CD4-positive, alpha-beta T cell treated with Interferon alpha-2 for 1 hour (primary cell): ENCODE measurements around the gene ZNF217.
"Not testable (repeated sequence)": the region's sequence is repeated elsewhere in the genome, so short reads cannot be mapped to it uniquely, and the experiment has no call there.

Source experiments
- DNase-seq, 2 donors: peaks; one replicate each; pipeline ENCODE4 v3.0.0-alpha.2; 2020 to 2022

ZNF217 gene

GRCh38 chr20:53621482-53622246, 28.0 kb upstream of the ZNF217 start:
- DNase-seq, result no peak

GRCh38 chr20:53618490-53619000, 24.9 kb upstream of the ZNF217 start:
- DNase-seq, result not testable (repeated sequence)

GRCh38 chr20:53617791-53618489, 24.3 kb upstream of the ZNF217 start:
- no peak for DNase-seq

- DNase-seq, result not testable (repeated sequence)
Measured at GRCh38 chr20:53616489-53616888, 22.9 kb upstream of the ZNF217 start.

GRCh38 chr20:53613748-53614147, 20.1 kb upstream of the ZNF217 start:
- no peak for DNase-seq

GRCh38 chr20:53612289-53612688, 18.6 kb upstream of the ZNF217 start:
- DNase-seq, result not testable (repeated sequence)

- DNase-seq, result peak in 1 of 2 donors; percentile 4
Measured at GRCh38 chr20:53611449-53611894, 17.8 kb upstream of the ZNF217 start.

- peak; percentile 79 to 85 for DNase-seq
Measured at GRCh38 chr20:53609491-53610445, 16.1 kb upstream of the ZNF217 start.

GRCh38 chr20:53608456-53609452, 15.1 kb upstream of the ZNF217 start:
- peak; percentile 16 to 67 for DNase-seq

GRCh38 chr20:53608071-53608455, 14.4 kb upstream of the ZNF217 start:
- DNase-seq, result no peak

- no peak for DNase-seq
Measured at GRCh38 chr20:53606364-53606985, 12.8 kb upstream of the ZNF217 start.

GRCh38 chr20:53605401-53605800, 11.8 kb upstream of the ZNF217 start:
- DNase-seq, result not testable (repeated sequence)

GRCh38 chr20:53604846-53605245, 11.2 kb upstream of the ZNF217 start:
- not testable (repeated sequence) for DNase-seq

- DNase-seq, result no peak
Measured at GRCh38 chr20:53602661-53603060, 9.0 kb upstream of the ZNF217 start.

GRCh38 chr20:53599910-53600632, 6.4 kb upstream of the ZNF217 start:
- no peak for DNase-seq

GRCh38 chr20:53599378-53599777, 5.7 kb upstream of the ZNF217 start:
- no peak for DNase-seq

- no peak for DNase-seq
Measured at GRCh38 chr20:53599044-53599362, 5.4 kb upstream of the ZNF217 start.

GRCh38 chr20:53598140-53599043, 4.8 kb upstream of the ZNF217 start:
- peak in 1 of 2 donors; percentile 57 for DNase-seq

- no peak for DNase-seq
Measured at GRCh38 chr20:53597521-53598120, 4.0 kb upstream of the ZNF217 start.
